GM18868 (cell line): Measurements from ENCODE around the gene CREG2.

Experiments used
- ATAC-seq: cut with Tn5 transposase; IDR thresholded peaks from one replicate; pipeline ENCODE4 v1.9.1; 2021; ENCODE audit warnings: mild to moderate bottlenecking, moderate library complexity; ENCODE audit not compliant: unreplicated experiment

Gene CREG2, protein sequence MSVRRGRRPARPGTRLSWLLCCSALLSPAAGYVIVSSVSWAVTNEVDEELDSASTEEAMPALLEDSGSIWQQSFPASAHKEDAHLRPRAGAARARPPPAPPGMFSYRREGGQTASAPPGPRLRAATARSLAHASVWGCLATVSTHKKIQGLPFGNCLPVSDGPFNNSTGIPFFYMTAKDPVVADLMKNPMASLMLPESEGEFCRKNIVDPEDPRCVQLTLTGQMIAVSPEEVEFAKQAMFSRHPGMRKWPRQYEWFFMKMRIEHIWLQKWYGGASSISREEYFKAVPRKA

DNA sequence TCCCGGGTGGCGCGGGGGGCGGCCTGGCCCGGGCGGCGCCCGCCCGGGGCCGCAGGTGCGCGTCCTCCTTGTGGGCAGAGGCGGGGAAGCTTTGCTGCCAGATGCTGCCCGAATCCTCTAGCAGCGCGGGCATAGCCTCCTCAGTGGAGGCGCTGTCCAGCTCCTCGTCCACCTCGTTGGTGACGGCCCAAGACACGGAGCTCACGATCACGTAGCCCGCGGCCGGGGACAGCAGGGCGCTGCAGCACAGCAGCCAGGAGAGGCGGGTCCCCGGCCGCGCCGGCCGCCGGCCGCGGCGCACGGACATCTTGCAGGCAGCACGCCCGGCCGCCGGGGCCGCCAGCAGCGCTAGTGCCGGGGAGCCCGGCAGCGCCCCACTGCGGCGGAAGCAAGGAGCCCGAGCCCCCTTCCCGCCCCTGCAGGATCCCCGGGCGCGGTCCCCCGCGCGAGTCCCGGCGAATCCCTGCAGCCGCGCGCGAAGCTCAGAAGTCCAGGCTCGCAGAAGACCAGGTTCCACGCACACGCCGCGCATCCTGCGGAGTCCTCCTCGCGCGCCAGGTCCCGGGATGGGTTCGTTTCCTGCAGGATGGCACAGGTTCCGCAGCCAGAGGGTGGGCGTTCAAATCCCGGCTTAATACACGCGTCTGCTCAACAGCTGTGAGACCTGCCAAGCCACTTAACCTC lies at the start of gene CREG2:
TSS of gene CREG2 (minus strand) at position 353 of the 684 bp plus-strand sequence. CDS start at position 307, 46 bp downstream.
- no peak for ATAC-seq

DNA sequence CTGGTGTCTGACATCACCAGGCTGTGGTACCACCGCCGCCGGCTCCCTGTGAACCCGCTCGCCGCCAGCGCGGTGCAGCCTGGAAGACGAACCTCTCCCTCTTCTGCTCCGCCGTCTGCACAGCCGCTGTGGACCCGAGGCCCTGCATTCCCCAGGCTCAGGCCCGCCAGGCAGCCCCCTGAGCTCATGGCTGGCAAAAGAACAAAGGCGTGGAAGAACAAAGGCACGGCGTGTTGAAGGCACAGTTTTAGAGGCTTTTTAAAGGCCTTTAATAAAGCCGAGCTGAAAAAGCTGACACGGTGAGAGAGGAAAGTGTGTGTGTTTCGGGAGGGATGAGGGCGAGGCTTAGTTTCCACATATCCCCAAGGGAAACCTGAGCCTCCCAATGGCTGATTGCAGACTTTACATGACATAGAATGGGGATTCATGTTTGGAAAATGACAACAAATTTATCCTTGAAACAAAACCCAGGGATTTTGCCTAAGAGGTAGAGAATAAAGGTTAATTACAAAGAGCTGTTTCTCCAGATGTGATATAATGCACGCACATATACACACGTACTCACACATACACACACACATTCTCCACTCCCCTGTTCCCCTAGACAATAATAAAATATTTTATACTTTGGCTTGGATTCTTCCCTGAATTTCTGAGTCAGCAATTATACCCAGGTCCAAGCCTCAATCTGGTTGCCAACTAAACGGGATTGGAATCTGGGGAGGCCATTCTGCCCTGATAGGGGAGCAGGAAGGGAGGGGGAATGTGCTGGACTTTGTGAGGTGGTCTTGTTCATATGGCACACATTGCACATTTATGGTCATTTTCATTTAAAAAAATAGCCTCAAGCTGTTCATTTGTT lies 47.9 kb upstream of the CREG2 start:
- no peak for ATAC-seq

DNA sequence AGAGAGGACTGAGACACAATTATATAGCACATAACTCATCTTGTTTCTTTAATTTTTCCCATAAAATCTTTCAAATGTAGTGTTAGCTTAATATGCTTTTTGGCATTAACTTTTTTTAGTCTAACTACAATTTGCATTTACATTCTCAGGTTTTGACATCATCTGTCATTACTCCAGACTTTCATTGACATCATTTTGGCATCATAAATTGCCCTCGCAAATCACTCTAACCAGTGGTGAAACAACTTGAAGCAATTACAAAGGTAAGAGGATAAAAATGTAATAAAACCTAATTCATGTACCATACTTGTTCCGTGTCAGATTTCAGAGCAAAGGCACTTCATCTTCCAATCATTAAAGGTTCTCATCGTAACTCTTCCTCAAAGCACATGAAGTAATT lies 46.2 kb upstream of the CREG2 start:
- ATAC-seq = no peak

DNA sequence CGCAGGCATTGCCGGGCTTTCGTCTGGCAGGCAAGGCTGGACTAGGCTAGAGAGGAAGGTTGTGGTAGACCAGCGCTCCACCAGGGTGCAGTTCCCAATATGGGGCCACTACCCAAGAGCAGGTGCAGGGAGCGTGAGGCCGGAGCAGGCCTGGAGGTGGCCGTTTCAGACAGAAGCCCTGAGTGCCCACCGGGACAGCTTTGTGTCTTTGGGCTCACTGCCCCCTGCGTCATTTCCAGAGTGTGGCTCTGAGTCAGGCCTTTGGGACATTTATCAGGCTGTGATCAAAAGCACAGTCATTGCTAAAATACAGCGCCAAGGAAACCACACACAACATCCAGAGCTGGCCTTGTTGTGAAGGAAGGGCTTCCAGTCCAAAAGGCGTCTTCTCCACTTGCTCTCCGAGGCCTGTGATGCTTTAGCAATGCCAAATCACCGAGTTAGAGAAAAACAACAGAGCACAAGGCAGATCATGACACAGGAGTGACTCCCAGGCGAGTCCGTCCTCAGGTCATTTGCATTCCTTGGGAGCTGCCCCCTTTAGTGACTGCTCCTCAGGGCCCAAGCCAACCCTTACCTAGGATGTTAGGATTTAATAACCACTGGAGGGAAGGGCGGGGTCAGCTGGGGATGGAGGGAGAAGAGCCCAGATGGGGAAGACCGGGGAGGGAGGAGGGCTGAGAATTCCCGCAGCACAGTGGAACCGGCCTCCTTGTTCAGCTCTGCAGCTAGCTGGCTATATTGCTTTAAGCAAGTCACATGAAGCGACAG lies 45.3 kb upstream of the CREG2 start:
- no peak for ATAC-seq

DNA sequence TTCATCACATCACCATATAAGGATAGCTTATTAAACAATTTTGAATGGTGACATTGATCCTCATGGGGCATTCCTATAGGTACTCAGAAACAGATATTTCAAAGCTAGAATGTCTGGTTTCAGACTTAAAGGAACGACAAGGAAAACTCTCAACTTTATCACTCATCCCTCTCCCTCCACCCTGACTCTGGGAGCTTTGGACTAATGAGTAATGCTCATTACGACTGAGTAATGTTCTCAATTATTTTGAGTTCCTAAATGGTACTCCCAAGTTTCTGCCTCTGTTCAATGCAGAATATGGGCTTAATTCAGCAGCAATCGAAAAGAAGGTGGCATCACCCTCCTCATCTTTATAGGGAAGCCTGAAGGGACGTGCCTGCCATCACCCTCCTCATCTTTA lies 44.2 kb upstream of the CREG2 start:
- no peak for ATAC-seq

DNA sequence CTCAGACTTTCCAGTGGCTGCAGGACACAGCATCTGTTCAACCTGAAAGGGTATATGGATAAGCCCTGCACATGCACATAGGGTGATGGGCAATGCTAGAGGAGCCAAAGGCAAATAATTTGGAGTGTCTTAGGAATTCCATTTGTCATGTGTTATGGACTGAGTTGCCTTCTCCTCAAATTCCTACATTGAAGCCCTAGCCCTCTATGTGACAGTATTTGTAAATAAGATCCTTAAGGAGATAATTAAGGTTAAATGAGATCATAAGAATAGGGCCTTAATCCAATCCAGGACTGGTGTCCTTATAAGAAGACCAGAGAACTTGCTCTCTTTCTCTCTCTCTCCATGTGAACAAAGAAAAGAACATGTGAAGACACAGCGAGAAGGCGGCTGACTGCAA lies 42.9 kb upstream of the CREG2 start:
- ATAC-seq = no peak

DNA sequence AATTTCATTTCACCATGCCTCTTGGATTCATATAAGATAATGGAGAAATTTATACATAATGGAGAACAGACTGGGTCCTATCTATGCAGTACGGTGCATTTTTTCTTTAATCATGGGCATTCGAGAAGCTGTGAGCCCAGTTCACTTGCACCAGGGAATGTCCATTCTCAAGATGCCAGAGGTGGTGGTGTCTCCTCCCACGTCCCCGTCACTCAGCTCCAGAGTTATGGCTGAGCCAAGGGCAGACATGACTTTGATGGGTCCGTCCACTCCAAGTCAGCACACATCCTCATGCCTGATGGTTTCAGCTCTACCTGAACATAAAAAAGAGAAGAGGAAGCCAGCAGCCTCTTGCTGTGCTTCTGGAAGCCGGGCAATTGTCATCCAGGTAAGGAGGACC lies 42.1 kb upstream of the CREG2 start:
- no peak for ATAC-seq

DNA sequence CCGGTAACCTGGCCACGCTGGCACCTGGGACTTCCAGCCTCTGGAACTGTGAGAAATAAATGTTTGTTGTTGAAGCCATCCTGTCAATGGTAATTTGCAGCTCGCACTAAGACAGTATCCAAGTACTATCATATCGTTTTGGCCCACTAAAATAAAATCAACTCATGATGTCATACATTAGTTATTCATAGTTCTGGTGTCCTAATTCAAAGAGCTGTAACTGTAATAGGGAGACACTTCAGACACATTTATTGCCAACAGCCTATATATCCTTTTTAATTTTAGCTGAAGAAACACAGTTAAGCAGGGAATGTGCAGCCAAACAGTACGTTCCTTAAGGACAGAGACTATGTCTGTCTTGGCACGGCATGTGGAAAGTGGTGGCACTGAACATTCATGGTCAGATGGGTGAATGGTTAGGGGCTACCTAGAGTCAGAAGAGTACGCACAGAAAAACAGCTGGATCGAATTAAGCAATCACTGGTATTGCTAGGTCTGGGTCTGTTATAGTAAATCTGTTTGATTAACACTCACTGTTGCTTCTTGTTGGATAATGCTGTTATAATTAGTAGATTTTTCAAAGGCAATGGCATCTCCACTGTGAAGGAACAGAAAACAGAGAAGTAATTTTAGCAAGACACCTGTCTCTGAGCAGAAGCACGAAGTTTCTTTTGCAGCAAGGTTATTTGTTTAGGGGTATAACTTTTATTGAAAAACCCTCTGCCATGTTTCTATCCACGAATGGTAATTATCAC lies 41.3 kb upstream of the CREG2 start:
- ATAC-seq = no peak

DNA sequence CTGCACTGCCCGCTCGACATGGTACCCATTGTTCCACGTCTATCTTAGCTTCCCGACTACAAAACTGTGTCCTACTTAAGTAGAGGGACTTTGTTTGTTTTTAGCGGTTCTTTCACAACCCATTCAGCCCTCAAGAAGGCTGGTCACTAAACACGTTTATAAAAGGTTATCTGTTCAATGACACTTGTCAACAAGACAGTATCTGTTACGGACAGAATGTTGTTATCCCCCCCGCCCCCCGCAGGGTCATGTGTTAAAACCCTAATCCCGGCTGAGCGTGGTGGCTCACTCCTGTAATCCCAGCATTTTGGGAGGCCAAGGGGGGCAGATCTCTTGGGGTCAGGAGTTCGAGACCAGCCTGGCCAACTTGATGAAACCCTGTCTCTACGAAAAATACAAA lies 40.4 kb upstream of the CREG2 start:
- ATAC-seq = no peak

DNA sequence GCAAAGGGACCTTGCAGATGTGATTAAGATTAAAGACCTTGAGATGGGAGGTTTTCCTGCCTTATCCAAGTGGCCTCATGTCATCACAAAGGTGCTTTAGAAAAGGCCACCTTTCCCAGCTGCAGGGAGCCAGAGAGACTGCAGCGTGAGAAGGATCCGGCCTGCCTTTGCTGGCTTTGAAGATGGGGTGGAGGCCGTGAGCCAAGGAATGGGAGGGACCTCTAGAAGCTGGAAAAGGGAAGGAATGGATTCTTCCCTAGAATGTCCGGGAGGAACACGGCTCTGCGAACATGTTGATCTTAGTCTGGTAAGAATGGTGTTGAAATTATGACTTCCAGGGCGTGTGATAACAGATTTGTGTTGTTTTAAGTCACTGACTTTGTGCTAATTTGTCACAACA lies 39.9 kb upstream of the CREG2 start:
- no peak for ATAC-seq

DNA sequence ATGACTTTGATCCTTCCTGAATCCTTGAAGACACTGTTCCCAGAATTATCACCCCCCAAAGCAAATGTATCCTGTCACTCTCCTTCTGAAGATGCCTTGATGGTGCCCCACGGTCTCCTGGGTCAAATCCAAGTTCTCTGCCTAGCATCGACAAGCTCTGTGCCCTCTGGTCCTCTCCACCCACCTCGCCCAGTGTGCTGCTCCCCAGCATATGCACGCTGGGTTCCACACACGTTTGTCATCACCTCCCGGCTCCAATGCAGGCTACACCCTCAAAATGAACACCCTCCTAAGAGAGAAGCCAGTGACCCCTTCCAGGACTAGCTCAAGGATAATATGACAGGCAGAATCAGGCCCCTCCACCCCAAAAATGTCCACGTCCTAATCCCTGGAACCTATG lies 39.5 kb upstream of the CREG2 start:
- no peak for ATAC-seq

DNA sequence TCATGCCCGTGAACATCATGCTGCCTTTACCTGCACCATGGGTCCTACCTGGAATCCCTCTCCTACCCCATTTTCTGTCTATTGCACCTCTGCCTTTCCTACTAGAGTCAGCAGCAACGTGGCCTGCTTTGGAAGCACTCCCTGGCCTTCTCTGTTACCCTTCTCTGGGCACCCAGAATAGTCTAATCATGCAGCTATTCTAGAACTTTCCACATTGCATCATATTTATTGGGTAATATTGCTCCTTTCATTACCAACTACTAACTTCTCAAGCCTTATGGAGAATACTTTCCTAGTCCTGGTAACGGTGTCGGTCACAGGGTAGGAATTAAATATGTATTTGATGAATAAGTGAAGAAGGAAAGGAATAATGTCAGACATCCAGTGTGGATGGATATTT lies 33.3 kb upstream of the CREG2 start:
- no peak for ATAC-seq

DNA sequence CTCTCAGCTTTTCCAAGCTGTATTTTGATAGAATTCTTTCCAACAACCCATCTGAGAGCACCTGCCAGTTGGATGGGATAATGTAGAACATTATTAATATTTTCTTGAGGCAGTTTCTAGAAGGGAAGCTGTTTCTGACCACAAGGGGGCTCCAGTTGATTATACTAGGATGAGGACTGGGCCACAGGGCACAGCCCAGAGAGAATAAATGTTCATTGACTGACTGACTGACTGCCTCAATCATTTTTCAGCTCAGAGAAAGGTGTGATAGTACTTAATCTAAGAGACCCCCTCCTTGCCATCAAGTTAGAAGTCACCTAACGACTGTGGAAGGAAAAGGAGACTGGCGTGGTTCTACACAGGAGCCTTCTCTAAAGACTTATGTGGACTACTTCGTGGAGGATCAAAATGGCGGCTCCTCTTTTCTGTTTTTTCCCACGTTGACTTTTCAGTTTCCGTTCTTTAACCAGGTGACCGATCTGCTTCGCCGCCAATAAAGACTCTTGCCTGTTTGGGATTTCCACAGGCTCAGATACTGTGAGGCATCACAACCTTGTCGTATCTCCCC lies 31.9 kb upstream of the CREG2 start:
- no peak for ATAC-seq

DNA sequence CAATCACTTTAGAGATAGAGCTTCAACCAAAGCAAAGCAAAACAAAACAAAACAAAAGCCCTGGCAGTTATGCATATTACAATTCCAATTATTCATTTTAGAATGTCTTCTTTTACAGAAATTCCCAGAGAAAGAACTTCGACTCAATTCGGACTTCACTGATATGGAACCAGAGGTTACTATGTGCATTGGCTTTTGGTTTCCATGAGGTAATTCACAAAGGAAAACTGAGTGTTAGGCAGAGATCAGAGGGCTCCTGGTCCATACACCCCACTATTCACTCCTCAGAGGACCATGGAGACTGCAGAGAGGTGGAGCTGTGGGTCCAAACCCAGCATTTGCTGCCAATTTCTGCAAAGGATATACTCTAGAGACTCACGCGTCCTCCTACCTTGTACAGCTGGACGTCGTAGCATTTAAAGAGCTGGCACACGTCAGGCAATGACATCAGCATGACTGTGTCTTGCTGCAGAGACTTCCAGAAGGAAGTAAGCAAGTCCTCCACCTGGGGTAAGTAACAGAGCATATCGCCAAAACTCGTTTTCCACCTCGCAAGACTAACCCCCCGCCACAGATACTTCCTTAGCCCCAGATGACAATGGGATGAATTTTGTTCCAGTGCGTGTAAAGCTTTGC lies 31.3 kb upstream of the CREG2 start:
- ATAC-seq = no peak

DNA sequence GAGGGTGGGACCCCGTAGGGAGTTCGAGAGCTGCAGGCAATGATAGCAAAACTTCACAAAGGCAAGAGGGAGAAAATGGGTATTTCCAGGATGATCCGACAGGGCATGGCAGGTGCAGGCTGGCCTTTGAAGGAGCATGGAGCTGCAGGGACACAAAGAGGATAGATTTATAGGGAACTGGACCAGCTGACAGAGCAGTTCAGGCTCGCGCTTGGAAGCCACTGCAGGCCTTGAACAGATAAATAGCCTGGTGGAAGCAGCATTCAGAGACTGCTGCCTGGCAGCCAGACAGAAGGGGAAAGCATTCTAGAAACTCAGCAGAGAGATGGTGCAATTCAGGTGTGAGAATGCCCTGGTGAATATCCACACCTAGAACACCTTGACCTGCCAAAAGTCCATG lies 29.3 kb upstream of the CREG2 start:
- no peak for ATAC-seq

DNA sequence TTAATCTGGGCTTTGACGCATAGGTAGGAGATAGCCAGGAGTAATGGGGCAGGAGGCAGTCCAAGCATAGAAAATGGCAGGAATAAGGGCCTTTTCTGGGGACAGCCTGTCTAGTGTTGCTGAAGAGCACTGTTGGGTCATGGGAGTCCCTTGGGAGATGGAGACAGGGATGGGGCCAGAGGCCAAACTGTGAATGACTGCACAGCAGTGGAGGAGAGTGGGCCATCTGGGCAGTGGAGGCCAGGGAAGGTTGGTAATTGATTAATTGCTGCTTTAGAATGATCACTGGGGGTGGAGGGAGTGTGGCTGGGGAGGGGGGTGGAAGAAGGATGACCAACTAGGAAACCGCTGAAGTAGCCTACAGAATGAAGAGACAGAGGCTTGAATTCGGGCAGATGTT lies 28.6 kb upstream of the CREG2 start:
- ATAC-seq = no peak

DNA sequence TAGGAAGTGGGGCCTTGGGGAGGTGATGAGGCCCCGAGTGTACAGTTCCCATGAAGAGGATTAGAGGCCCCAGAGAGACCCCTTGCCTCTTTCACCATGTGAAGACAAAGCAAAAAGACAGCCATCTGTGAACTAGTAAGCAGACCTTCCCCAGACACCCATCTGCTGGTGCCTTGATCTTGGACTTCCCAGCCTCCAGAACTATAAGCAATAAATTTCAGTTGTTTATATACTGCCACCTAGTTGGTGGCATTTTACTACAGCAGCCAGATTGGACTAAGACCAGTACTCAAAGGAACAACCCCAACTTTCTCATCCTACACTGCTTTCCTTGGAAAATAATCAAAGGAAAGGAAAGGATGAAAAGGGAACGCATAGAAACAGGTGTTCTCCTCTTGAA lies 27.9 kb upstream of the CREG2 start:
- no peak for ATAC-seq

DNA sequence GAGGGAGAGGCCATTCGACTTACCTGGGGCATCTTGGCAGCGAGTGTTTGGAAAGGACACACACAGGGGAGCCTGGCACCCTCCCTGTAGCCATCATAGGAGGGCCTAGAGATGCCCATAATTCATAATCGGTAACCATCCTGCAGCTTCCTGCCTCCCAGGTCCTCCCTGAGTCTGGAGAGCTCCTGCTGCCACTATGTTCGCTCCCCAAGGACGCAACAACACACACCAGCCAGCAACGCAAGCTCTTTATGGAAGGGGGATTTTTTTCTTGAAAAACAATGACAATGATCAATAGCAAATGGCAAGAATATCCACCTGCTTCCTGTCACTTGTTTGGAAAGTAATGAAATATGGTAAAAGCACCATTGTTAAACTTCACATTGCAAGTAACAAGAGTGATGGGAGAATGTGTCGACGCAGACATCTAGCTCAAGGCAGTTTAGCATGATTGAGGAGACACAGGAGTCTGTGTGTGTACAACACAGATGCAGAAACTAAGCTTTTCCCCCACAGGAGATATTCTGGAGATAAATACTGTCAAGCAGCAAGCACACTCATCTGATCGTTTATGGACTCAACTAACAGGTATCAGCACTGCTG lies 24.9 kb upstream of the CREG2 start:
- no peak for ATAC-seq

DNA sequence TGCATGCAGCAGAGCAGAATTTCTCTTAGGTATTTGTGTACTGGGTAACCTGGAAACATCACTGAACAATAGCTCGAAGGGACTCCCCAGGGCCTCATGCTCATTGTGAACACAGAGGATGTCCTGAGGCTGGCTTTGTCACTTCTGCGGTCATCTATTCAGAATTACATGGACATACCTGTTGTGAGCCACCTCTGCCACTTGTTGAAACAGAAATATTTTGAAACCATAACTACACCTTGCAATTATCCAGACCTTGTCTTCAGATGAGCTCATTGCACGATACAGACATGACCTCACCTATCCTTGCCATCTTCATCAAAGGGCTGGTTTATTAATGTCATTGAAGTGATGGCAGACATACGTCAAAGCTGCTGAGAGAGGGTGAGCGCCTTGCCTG lies 23.4 kb upstream of the CREG2 start:
- ATAC-seq = no peak
